Lung (tissue), 12 donors: ENCODE measurements around the gene TBC1D22A. TPM values are rescaled to one million over a fixed set of nuclear protein-coding genes. Genes with fewer than 3 reads are reported as not detected.
"Not testable (repeated sequence)": the region's sequence is repeated elsewhere in the genome, so short reads cannot be mapped to it uniquely, and the experiment has no call there.

Experiments used
- ATAC-seq: fragments of 200-7000 bp; cut with Tn5 transposase; one replicate; pipeline ENCODE4 v1.9.1; 2020; ENCODE audit warnings: moderate number of reproducible peaks; ENCODE audit not compliant: insufficient read depth, low FRiP score
- DNase-seq, 3 donors: peaks; one replicate each; pipeline ENCODE4 v3.0.0-alpha.2; 2013 to 2017
- H3K27ac ChIP-seq, 2 donors: one replicate each; pipeline ENCODE4 v1.5.1; 2013; ENCODE audit warnings: mild to moderate bottlenecking in 2 of 2, moderate library complexity in 2 of 2, control low read depth in 1 of 2, inconsistent platforms in 1 of 2, low read depth in 1 of 2, low read length in 1 of 2
- H3K27me3 ChIP-seq, 3 donors: one replicate each; pipeline ENCODE4 v1.5.1; 2013; ENCODE audit warnings: low read length in 2 of 3; ENCODE audit not compliant: control insufficient read depth in 3 of 3, insufficient read depth in 3 of 3
- H3K36me3 ChIP-seq, 4 donors: one replicate each; pipeline ENCODE4 v1.5.1; 2013; ENCODE audit warnings: low read length in 4 of 4, mild to moderate bottlenecking in 1 of 4, moderate library complexity in 1 of 4; ENCODE audit not compliant: control insufficient read depth in 4 of 4, insufficient read depth in 4 of 4
- H3K4me1 ChIP-seq, 5 donors: one replicate each; pipeline ENCODE4 v1.5.1; 2013; ENCODE audit warnings: low read length in 5 of 5, mild to moderate bottlenecking in 2 of 5, moderate library complexity in 1 of 5; ENCODE audit not compliant: control insufficient read depth in 5 of 5, insufficient read depth in 5 of 5
- H3K4me3 ChIP-seq: one replicate; pipeline ENCODE4 v1.5.1; 2013; ENCODE audit warnings: mild to moderate bottlenecking, control low read depth, moderate library complexity
- H3K9ac ChIP-seq, 2 donors: one replicate each; pipeline ENCODE4 v1.5.1; 2013; ENCODE audit warnings: low read length in 2 of 2, control low read depth in 1 of 2; ENCODE audit not compliant: insufficient read depth in 1 of 2
- H3K9me3 ChIP-seq, 4 donors: one replicate each; pipeline ENCODE4 v1.5.1; 2013; ENCODE audit warnings: low read length in 3 of 4, mild to moderate bottlenecking in 1 of 4, moderate library complexity in 1 of 4; ENCODE audit not compliant: control insufficient read depth in 4 of 4, insufficient read depth in 3 of 4
- WGBS, 2 donors: extraction: QIAGEN DNeasy Blood & Tissue Kit; methylation state at CpG; one replicate each; pipeline ENCODE4 v1.1.7; 2013; 5-methylcytosine and 5-hydroxymethylcytosine counted together
- polyA plus RNA-seq, 2 donors: library from polyadenylated mRNA; stranded (reverse); fragments of 200-250 nt; gene quantifications; one replicate each; pipeline ENCODE4 v1.2.1, GENCODE V29; 2013
- total RNA-seq, 2 donors: library from RNA; depleted of rRNA in 1 of 2; stranded (reverse); fragments of >200 nt in 1 of 2; gene quantifications; one replicate each; pipeline ENCODE4 v1.2.1, GENCODE V29; 2014 to 2021
- TF ChIP-seq, protein P1 (sequence below): IDR thresholded peaks from 2 replicates; pipeline ENCODE4 v1.5.1; 2012; ENCODE audit warnings: mild to moderate bottlenecking; ENCODE audit errors: control extremely low read depth, extremely low read depth
- donor health status: control.
- donor health status: control.
- donor health status: Bipolar disorder and iron deficiency.
- donor health status: healthy.
- donor health status: DM: yes; HTN: yes; CAD: no.

The TBC1D22A gene
- total and polyA plus RNA-seq, 4 donors: 20.2 to 38.4 (median 21.0) TPM

DNA sequence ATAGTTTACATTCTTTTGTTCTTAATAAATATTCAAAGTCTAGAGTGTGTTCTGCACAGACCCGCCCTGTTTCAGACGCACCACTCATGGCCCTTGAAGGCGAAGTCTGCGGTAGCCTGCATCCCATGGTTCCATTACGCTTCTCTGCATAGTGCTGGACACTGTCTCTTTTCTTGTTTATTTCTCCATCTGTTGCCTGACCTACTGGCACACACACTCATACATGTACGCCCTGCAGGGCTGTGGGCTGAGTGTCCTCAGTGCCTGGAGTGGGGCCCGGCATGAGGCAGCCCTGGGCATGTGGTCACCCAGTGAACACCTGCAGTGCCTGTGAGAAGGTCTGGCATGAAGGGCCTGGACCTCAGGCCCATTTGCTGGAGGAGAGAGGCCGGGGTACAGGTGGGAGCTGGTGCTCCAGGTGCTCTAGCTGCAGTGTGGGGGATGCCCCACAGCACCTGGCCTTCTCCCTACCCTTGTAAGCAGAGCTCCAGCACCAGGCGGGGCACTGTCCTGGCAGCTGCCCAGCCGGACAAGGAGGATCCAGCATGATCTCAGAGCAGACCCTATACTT lies 404.1 kb downstream of the TBC1D22A start:
- no peak overlapping the region for H3K27ac ChIP-seq
- H3K36me3 ChIP-seq: peaks cover 0 to 7% (median 0%) of the 10 kb centered on the region in 4 donors
- H3K27me3 ChIP-seq: no peaks in the 10 kb centered on the region
- H3K4me1 ChIP-seq: peaks cover 0 to 16% (median 0%) of the 10 kb centered on the region in 5 donors
- ATAC-seq: no peak
- H3K4me3 ChIP-seq: no peak overlapping the region
- H3K9ac ChIP-seq: no peak overlapping the region
- H3K9me3 ChIP-seq: no peaks in the 10 kb centered on the region
- TF ChIP-seq, protein P1, sequence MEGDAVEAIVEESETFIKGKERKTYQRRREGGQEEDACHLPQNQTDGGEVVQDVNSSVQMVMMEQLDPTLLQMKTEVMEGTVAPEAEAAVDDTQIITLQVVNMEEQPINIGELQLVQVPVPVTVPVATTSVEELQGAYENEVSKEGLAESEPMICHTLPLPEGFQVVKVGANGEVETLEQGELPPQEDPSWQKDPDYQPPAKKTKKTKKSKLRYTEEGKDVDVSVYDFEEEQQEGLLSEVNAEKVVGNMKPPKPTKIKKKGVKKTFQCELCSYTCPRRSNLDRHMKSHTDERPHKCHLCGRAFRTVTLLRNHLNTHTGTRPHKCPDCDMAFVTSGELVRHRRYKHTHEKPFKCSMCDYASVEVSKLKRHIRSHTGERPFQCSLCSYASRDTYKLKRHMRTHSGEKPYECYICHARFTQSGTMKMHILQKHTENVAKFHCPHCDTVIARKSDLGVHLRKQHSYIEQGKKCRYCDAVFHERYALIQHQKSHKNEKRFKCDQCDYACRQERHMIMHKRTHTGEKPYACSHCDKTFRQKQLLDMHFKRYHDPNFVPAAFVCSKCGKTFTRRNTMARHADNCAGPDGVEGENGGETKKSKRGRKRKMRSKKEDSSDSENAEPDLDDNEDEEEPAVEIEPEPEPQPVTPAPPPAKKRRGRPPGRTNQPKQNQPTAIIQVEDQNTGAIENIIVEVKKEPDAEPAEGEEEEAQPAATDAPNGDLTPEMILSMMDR: no peak
- WGBS, 2 donors: 95 to 97% methylated on average over 10 of the region's 10 CpGs
- peak in 1 of 3 donors; percentile 8 for DNase-seq

DNA sequence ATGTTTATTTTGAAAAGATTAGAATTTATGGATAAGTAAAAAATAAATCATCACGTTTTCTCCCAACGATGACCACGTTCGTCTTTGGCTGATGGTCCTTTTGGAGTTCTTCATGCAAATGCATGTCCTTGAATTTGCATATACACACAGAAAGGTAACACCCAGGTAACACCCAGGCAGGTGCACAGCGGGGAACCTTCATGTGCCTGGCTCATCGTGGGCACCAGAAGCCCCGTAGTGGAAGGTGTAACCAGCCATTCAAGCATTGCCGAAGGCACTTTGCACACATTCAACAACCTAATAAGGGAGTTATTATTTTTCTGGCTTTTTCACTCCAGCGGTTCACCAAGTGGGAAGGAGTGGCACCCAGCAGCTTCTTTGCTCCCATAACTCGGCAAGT lies 404.6 kb downstream of the TBC1D22A start:
- Histone ChIP-seq H3K36me3 (peaks cover 0 to 7% (median 0%) of the 10 kb centered on the region in 4 donors), H3K9ac (no peak overlapping the region), H3K27ac (no peak overlapping the region), H3K4me1 (peaks cover 0 to 16% (median 0%) of the 10 kb centered on the region in 5 donors), H3K9me3 (no peaks in the 10 kb centered on the region), H3K4me3 (no peak overlapping the region), H3K27me3 (no peaks in the 10 kb centered on the region)
- DNase-seq (no peak), ATAC-seq (no peak)
- 98% methylated on average over 10 of the region's 10 CpGs for whole genome bisulfite sequencing, 2 donors
- TF ChIP-seq, protein P1: no peak

DNA sequence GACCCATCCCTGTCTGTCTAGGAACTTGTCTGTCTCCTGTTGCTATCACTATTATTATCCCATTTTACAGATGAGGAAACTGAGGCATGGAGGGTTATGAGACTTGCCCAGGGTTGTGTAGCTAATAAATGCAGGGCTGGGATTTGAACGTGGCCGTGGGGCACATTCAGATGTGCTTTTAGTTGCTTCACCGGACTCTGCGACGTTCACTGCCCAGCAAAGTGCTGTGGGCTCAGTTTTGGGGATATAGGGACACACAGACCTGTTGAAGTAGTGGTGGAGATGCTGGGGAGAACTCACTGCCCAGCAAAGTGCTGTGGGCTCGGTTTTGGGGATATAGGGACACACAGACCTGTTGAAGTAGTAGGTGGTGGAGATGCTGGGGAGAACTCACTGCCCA lies 405.5 kb downstream of the TBC1D22A start:
- DNase-seq, H3K27me3 ChIP-seq, H3K9ac ChIP-seq, H3K4me3 ChIP-seq, H3K27ac ChIP-seq, H3K36me3 ChIP-seq, ATAC-seq, H3K9me3 ChIP-seq: not testable (repeated sequence)
- peaks cover 0 to 16% (median 0%) of the 10 kb centered on the region in 5 donors for H3K4me1 ChIP-seq
- WGBS, 2 donors: 97% methylated on average over 6 of the region's 6 CpGs

DNA sequence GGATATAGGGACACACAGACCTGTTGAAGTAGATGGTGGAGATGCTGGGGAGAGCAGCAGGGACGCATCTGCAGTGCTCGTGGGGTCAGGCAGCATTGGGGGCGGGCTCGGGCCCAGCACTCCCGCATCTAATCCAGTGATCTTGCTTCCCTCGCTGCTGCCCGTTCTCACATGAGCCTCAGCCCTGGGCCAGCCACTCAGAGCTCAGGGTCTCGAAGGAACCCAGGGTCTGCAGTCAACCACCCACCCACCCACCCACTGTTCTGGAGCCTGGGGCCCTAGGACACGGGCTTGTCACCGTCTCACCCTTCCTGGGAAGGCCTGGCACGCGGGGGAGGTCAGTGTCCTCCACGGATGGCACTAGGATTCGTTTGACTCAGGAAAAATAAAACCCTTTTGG lies 406.0 kb downstream of the TBC1D22A start:
- no peak overlapping the region for H3K4me3 ChIP-seq
- H3K36me3 ChIP-seq: peaks cover 0 to 7% (median 0%) of the 10 kb centered on the region in 4 donors
- ATAC-seq: no peak
- H3K27me3 ChIP-seq: no peaks in the 10 kb centered on the region
- H3K27ac ChIP-seq: no peak overlapping the region
- no peak for DNase-seq
- WGBS, 2 donors: 96 to 97% methylated on average over 14 of the region's 14 CpGs
- no peaks in the 10 kb centered on the region for H3K9me3 ChIP-seq
- peaks cover 0 to 15% (median 0%) of the 10 kb centered on the region in 5 donors for H3K4me1 ChIP-seq
- H3K9ac ChIP-seq: no peak overlapping the region
- TF ChIP-seq, protein P1: no peak
